ENCODE data around the gene CETN2.
"Not testable (repeated sequence)": the region's sequence is repeated elsewhere in the genome, so short reads cannot be mapped to it uniquely, and the experiment has no call there.

Gene CETN2

GRCh38 chrX:152832520-152832919 lies 2.0 kb upstream of the CETN2 start:
- no peak for ATAC-seq
- DNase-seq, result no peak

GRCh38 chrX:152831391-152831790 lies 834 bp upstream of the CETN2 start:
- ATAC-seq (no peak), DNase-seq (no peak)

GRCh38 chrX:152824841-152825374 lies 5.6 kb downstream of the CETN2 start:
- DNase-seq, result no peak
- ATAC-seq, result no peak

DNA sequence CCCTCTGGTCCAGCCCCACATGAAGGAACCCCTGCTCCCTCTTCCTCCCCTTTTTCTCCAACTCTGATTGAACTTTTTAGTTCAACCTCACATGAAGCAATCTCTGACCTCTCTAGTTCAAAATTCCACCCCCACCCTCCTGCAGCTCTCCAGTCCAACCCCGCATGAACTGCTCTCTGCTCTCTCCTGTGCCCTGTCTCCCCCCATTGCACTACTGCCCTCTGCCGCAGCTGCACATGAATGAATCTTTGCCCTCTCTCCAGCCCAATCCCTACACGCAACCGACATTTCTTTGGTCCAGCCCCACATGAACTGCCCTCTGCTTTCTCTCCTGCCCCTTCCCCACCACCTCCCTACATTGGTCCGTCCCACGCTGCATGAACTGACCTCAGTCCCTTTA lies 6.9 kb downstream of the CETN2 start:
- no peak for DNase-seq
- no peak for ATAC-seq

GRCh38 chrX:152822383-152823086 lies 8.0 kb downstream of the CETN2 start:
- ATAC-seq, result no peak
- DNase-seq, result no peak

GRCh38 chrX:152821145-152821765 lies 9.3 kb downstream of the CETN2 start:
- DNase-seq (peak; percentile 15), ATAC-seq (no peak)

- no peak for DNase-seq
- ATAC-seq, result no peak
Observed at GRCh38 chrX:152819732-152820131, 10.8 kb downstream of the CETN2 start.

DNA sequence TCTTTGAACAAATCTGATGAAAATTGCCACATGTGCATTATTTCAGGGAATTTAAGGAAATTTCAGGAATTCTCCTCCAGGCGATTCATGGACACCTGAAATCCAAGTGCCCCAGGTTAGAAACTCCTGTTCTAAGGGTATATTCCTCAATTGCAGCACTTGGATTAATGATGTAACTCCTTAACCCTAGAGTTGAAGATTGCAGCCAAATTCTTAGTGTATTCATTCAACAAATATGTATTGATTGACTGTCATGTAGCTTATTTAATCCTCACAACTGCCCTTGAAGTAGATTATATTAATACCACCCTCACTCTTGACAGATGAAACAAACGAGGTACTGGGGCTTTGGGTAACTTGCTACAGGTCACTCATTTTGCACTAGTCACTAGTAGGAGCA lies 11.3 kb downstream of the CETN2 start:
- ATAC-seq, result no peak
- no peak for DNase-seq

- DNase-seq (no peak), ATAC-seq (no peak)
Observed at GRCh38 chrX:152818356-152818755, 12.2 kb downstream of the CETN2 start.

DNA sequence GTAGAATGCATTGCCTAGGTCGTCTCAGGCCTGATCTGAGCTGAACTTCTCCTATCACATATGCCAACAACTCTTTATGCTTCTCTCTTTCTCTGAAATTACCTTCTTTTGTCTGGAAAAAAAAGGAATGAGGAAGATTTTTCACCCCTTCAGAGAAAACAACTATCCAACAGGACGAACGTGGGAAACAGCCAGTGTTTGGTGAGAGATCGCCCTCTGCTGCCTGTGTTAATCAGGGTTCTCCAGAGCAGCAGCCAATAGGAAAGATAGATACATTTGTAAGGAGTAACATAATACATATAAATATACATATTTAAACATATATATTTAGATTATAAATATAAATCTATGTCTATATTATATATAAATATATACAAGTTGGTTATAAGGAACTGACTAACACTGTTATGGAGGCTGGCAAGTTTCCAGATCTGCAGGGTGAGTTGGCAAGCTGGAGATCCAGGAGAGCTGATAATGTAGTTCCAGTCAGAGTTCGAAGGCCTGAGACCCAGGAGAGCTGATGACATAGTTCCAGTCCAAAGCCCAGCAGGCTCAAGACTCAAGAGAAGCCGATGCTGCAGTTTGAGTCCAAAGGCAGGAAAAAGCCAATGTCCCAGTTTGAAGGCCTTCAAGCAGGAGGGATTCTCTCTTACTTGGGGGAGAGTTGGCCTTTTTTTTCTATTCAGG lies 13.3 kb downstream of the CETN2 start:
- DNase-seq (peak; percentile 11), ATAC-seq (no peak)

DNA sequence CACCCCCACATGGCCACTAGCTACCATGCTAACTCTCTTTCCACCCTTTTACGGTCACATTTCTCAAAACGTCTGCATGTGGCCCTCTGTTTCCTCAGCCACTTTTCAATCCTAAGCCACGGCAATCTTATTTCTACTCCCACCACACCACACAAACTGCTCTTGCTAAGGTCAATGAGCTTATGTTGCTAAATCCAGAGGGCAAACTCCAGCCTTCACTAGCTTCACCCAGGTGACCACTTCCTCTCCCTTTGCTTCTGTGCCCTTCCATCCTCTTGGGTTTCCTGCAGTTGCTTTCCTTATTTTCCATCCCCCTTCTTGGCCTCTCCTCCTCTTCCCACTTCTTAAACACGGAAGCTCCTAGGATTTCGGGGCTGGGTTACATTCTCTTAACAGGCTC lies 16.5 kb downstream of the CETN2 start:
- DNase-seq (no peak), ATAC-seq (no peak)

DNA sequence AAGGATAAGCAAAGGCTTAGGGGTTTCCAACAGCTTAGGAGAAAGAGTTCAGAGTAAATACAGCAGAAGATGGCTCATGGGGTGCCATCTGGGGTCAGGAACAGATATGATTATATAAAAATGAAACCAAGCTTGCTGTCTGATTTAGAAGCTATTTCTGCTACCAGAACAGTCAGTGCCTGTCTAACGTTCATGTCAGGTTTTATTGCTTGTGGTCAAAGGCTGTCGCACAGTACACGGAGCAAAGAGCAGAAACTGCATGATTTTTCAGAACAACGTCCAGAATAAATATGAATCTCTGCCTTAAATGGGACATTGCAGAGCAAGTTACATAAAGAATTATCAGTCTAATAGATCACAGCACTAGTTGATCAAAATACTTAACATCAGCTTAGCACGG lies 17.4 kb downstream of the CETN2 start:
- no peak for ATAC-seq
- DNase-seq, result no peak

DNA sequence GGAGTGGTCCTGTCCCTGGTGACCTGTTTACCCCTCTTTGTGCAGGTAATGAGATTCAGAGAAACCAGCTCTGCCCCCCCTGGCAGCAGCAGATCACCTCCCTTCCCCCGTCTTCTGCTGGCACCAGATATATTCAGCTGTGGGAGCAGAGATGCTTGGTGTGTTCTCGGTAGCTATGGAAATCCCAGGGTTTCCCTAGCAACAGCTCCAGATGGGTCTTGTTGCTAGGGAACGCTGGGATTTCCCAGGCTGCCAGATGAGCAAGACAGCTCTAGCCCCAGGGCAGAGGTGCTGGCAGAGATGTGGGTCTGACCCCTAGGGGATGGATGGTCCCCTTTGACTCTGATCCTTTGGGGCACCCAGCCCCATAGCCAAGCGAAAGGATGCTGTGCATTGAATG lies 20.2 kb downstream of the CETN2 start:
- no peak for ATAC-seq
- DNase-seq, result no peak

DNA sequence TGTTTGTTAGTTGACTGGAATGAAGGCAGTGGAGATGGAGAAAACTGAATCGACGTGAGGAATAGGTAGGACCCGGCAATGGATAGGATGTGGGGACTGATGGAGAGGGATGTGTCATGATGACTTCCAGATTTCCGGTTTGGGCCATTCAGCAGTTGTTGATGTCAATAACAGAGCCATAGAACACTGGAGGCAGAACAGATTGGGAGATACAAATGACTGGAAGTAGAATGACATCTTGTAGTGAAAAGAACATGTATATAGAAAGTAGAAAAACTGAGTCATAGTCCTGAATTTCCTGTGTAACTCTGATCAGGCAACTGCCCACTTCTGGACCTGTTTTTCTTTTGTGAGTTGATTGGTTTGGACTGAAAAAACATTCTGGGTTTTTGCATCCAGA lies 24.5 kb downstream of the CETN2 start:
- no peak for ATAC-seq
- no peak for DNase-seq

DNA sequence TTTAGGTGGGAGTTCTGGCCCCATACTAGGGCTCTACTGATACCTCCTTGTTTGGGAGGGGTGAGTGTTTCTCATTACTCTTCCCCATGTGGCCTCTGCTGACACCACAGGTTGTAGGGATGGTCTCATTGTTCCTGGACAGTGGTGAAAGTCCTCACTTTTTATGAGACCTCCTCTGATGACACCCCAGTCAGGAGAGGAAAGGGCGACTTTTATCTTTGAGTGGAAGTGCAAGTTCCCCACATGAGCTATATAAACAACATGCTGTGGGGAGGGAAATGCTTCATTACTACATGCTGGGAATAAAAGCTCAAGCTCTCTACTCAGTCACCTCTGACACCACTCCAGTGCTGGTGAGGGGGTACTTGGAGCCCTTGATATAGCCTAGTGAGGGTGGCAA lies 31.6 kb downstream of the CETN2 start:
- ATAC-seq, result no peak
- no peak for DNase-seq

- not testable (repeated sequence) for DNase-seq
- peak; percentile 43 for ATAC-seq
Observed at GRCh38 chrX:152787062-152787461, 43.5 kb downstream of the CETN2 start.
